Activated CD4-positive, alpha-beta T cell treated with anti-CD3 and anti-CD28 coated beads for 4 hours (primary cell): ENCODE measurements around the gene C1orf56.
"Not testable (repeated sequence)": the region's sequence is repeated elsewhere in the genome, so short reads cannot be mapped to it uniquely, and the experiment has no call there.

Experiments used
- DNase-seq, 2 donors: peaks; one replicate each; pipeline ENCODE4 v3.0.0-alpha.2; 2020

Gene C1orf56

DNA sequence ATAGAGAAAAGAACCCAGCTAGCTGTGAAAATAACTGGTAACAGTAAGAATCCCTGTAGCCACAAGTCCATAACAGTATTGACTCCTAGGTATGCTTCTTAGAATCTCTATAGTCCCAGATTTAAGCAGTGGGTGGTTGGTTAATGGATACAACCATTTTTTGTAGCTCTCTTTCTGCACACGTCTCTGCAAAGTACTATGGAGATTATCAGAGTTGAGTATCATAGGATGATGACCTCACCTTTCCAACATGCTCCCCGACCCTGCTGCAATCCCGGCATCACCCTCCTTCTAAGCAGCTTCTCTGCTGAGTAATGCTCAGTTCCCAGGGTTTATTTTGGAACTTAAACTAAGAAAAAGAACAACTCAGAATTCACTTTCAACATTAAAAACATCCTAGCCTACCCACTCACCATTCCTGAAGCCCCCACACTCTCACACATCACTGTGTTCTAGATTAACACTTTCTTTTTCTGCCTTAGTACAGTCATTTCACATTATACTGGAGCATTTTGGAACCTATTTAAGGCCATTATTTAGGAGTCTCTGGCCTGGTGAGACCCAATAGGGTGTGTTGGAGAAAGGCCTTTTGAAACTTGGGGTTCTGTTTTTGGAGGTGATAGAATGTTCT is 15.3 kb downstream of the C1orf56 start:
- no peak for DNase-seq

- DNase-seq, result no peak
These were observed 17.6 kb downstream of the C1orf56 start for GRCh38 chr1:151065089-151065645.

GRCh38 chr1:151067185-151067584 is 19.6 kb downstream of the C1orf56 start:
- DNase-seq, result no peak

DNA sequence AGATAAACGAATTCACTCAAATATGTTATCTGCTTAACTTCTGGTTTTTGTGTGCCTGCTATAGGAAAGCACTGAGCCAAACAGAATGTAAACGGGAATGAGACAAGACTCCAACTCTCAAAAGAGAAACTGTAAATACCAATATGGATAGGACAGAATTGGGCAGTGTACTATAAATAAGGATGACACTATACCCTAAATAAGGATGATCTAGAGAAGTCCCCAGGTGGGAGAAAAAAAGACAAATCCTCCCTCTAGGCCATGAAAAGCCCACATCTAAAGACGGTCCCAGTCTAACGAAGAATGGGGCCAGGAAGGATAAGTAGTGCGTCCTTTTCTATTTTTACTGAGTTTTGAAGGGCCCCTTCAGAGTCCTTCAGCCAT is 21.5 kb downstream of the C1orf56 start:
- no peak for DNase-seq

DNA sequence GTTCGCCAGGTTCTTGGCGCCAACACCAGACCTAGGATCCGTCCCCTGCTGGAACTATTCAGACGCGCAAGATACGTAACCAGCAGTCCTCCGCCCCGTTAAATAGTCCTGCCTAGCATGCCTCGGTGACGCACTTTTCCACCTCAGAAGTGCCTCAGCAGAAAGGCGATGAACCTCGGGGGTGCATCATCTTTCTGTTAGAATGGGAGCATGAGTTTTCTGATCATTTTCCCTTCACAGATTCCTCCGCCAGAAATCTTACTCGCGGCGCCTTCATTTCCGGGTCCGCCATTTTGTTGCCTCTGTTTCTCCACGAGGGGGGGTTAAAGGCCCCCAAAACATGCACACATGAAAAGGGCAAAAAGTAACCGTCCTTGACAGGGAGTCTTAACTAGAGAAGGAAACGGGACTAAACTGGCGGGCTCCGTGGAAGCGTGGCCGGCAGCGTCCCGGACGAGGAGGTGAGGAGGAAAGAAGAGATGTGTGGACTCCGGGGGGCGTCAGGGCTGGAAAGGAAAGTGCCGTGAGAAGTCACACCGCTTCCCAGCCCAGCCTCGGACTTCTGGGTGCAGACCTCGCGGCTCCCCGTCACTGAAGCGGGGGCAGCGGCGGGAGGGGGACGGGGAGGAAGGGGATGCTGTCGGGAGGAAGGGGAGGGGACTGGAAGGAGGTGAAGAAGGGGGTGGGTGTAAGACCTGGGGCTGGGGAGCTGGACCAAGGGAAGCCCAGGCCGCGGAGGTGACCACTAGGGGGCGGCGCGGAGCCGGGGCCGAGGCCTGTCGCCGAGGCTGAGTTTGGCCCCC is 23.1 kb downstream of the C1orf56 start, which contains the start of gene GABPB2:
Gene GABPB2, plus strand, starts transcription at position 288 of the 803 bp plus-strand sequence. CDS start 17,429 bp downstream, outside the sequence.
- DNase-seq, result peak; percentile 81 to 82

GRCh38 chr1:151072224-151072623 is 24.7 kb downstream of the C1orf56 start:
- no peak for DNase-seq

DNA sequence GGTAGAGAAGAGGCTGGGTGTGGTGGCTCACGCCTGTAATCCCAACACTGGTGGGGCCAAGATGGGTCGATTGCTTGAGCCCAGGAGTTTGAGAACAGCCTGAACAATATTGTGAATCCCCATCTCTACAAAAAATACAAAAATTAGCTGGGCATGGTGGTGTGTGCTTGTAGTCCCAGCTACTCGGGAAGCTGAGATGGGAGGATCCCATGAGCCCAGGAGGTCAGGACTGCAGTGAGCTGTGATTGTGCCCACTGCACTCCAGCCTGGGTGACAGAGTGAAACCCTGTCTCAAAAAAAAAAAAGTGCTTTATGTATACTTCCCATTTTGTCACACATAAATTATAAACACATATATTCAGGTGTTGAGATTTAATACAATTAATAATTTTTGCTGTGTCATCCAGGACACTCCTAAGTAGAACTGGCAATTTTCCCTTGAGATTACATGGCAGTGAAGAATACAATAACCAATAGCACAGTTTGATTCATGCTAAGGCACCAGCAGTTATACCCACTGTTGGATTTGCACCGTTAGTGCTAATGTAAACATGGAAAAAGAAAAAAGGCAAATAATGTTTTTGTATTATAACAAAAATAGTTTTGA is 38.5 kb downstream of the C1orf56 start:
- DNase-seq, result no peak

- DNase-seq, result not testable (repeated sequence)
These were observed 49.9 kb downstream of the C1orf56 start for GRCh38 chr1:151097426-151097825.

DNA sequence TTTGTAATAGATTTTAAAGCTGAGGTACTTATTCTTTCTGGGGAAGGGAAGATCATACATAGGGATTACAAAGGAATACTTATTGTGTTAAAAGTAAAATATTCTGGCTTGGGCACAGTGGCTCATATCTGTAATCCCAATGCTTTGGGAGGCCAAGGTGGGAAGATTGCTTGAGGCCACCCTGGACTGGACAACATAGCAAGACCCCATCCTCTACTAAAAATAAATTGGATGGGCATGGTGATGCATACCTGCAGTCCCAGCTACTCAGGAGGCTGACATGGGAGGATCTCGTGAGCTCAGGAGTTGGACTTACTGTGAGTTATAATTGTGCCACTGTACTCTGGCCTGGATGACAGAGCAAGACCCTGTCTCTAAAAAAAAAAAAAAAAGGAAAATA is 50.6 kb downstream of the C1orf56 start:
- DNase-seq, result no peak
